K562 (cell line): Measurements from ENCODE around the gene CDC42EP2.
A peak's percentile ranks its signal among the peaks of the same experiment; 100 is the strongest.

Experiments used
- CTCF ChIP-seq, 3 experiments: IDR thresholded peaks in 2 of 3; conservative IDR thresholded peaks in 1 of 3; 2 replicates each; pipeline ENCODE4 v1.5.1; 2011 to 2012; ENCODE audit warnings: low read length in 3 of 3, mild to moderate bottlenecking in 3 of 3, control low read depth in 2 of 3, improper control_type of control experiment in 1 of 3, inconsistent platforms in 1 of 3, low read depth in 1 of 3, mixed read lengths in 1 of 3, moderate library complexity in 1 of 3; ENCODE audit not compliant: insufficient read depth in 2 of 3
- ELF4 ChIP-seq: fragments of 450-650 bp; formaldehyde crosslinking; IDR thresholded peaks from 2 replicates; pipeline ENCODE4 v1.4.0; 2022; ENCODE audit warnings: missing genetic modification characterization
- JUN ChIP-seq, 2 experiments: sonication (generic) in 1 of 2; formaldehyde crosslinking in 1 of 2; IDR thresholded peaks; 2 replicates each; pipeline versions ENCODE4 v1.6.1 to v1.8.0; 2012 to 2022; ENCODE audit warnings: borderline replicate concordance in 2 of 2, mild to moderate bottlenecking in 2 of 2, improper control_type of control experiment in 1 of 2, low read depth in 1 of 2, low read length in 1 of 2, missing genetic modification reagents in 1 of 2
- NCOA4 ChIP-seq: fragments of 450-650 bp; IDR thresholded peaks from 2 replicates; pipeline ENCODE4 v1.6.1; 2018; ENCODE audit warnings: mild to moderate bottlenecking; ENCODE audit not compliant: partially characterized antibody
- POLR2A ChIP-seq: fragments of 450-650 bp; conservative IDR thresholded peaks from 2 replicates; pipeline ENCODE4 v1.6.1; 2016
- TAF1 ChIP-seq: IDR thresholded peaks from 2 replicates; pipeline ENCODE4 v1.6.1; 2011; ENCODE audit warnings: mild to moderate bottlenecking, low read length, moderate library complexity; ENCODE audit not compliant: insufficient read depth, control insufficient read depth, severe bottlenecking; ENCODE audit errors: extremely low read depth
- YY1 ChIP-seq, 3 experiments: IDR thresholded peaks; 2 replicates each; pipeline ENCODE4 v1.6.1; 2011; ENCODE audit warnings: low read length in 2 of 3, mild to moderate bottlenecking in 2 of 3, moderate library complexity in 2 of 3, borderline replicate concordance in 1 of 3, control low read depth in 1 of 3, low read depth in 1 of 3; ENCODE audit not compliant: insufficient read depth in 3 of 3, insufficient replicate concordance in 2 of 3, control insufficient read depth in 1 of 3, insufficient read length in 1 of 3; ENCODE audit errors: extremely low read depth in 1 of 3

- TF ChIP-seq CTCF (IDR thresholded peaks at IDR 0.05 in 2 of 3, conservative IDR thresholded peaks at IDR 0.05 in 1 of 3; ENCODE audit: insufficient read depth in 2 of 3, low read depth in 1 of 3, low read length in 3 of 3) (peak; percentile 78 to 82 (median 80)), JUN (IDR thresholded peaks at IDR 0.05; ENCODE audit: borderline replicate concordance, low read depth, low read length) (no peak), JUN (CRISPR knock-in tag; IDR thresholded peaks at IDR 0.05; ENCODE audit: borderline replicate concordance) (no peak), POLR2A (no peak), TAF1 (no peak), ELF4 (no peak), NCOA4 (no peak), YY1 (IDR thresholded peaks at IDR 0.05; ENCODE audit: borderline replicate concordance in 1 of 3, control insufficient read depth in 1 of 3, extremely low read depth in 1 of 3, insufficient read depth in 3 of 3, insufficient read length in 1 of 3, insufficient replicate concordance in 2 of 3, low read depth in 1 of 3, low read length in 2 of 3) (peak in 1 of 3 experiments; percentile 78)
These were observed 15.3 kb downstream of the CDC42EP2 start for GRCh38 chr11:65329944-65330403.
